SU-DHL-6 (cell line): ENCODE results near the gene ZC2HC1B.

ENCODE experiments used
- H2AFZ ChIP-seq: fragments of 200-600 bp; sonication (generic); 2 replicates; pipeline ENCODE4 v1.6.1; 2014; ENCODE audit warnings: low read depth, mild to moderate bottlenecking, moderate library complexity, mixed read lengths, antibody characterized with exemption, low read length; ENCODE audit not compliant: severe bottlenecking
- H3F3A ChIP-seq: fragments of 200-600 bp; shearing (Covaris generic); 2 replicates; pipeline ENCODE4 v1.6.0; 2016; ENCODE audit warnings: antibody characterized with exemption, mild to moderate bottlenecking; ENCODE audit not compliant: insufficient read depth
- H3K27ac ChIP-seq: fragments of 200-600 bp; sonication (generic); 2 replicates; pipeline ENCODE4 v1.5.1; 2016; ENCODE audit warnings: low read depth, mild to moderate bottlenecking, low read length, moderate library complexity, mixed read lengths
- H3K27me3 ChIP-seq: fragments of 200-600 bp; sonication (generic), shearing (Covaris generic); 2 replicates; pipeline ENCODE4 v1.6.0; 2014; ENCODE audit warnings: mild to moderate bottlenecking, low read length
- H3K36me3 ChIP-seq: fragments of 200-600 bp; sonication (generic); 2 replicates; pipeline ENCODE4 v1.6.1; 2014; ENCODE audit warnings: mild to moderate bottlenecking, low read length, mixed read lengths
- H3K4me2 ChIP-seq: fragments of 300-600, 200-600 bp; shearing (Covaris generic), sonication (generic); 2 replicates; pipeline ENCODE4 v1.6.0; 2014; ENCODE audit warnings: low read length, low read depth, mild to moderate bottlenecking; ENCODE audit not compliant: poor library complexity, severe bottlenecking
- H3K4me3 ChIP-seq: fragments of 200-600 bp; sonication (generic); 2 replicates; pipeline ENCODE4 v1.5.1; 2014; ENCODE audit warnings: antibody characterized with exemption, low read length, mild to moderate bottlenecking, mixed read lengths; ENCODE audit not compliant: insufficient read depth, poor library complexity, severe bottlenecking
- H3K79me2 ChIP-seq: fragments of 200-600 bp; sonication (generic); 2 replicates; pipeline ENCODE4 v1.6.1; 2014; ENCODE audit warnings: mild to moderate bottlenecking, low read length, moderate library complexity; ENCODE audit not compliant: insufficient read depth
- H3K9ac ChIP-seq: fragments of 200-600 bp; sonication (generic); 2 replicates; pipeline ENCODE4 v1.7.0; 2014; ENCODE audit warnings: mild to moderate bottlenecking, low read length
- H3K9me2 ChIP-seq: fragments of 200-600 bp; sonication (generic); replicated peaks from 2 replicates; pipeline ENCODE4 v1.6.1; 2014; ENCODE audit warnings: low read length; ENCODE audit not compliant: insufficient read depth
- H3K9me3 ChIP-seq: fragments of 200-600 bp; sonication (generic); 2 replicates; pipeline ENCODE4 v1.6.1; 2014; ENCODE audit warnings: low read length, mixed read lengths; ENCODE audit not compliant: insufficient read depth
- H4K20me1 ChIP-seq: fragments of 200-600 bp; sonication (generic); 2 replicates; pipeline ENCODE4 v1.6.1; 2014; ENCODE audit warnings: low read depth, mild to moderate bottlenecking, antibody characterized with exemption, low read length, moderate library complexity, mixed read lengths
- EZH2phosphoT487 ChIP-seq: fragments of 200-600 bp; sonication (generic), shearing (Covaris generic); conservative IDR thresholded peaks from 2 replicates; pipeline ENCODE4 v1.6.1; 2018; ENCODE audit warnings: mild to moderate bottlenecking, antibody characterized with exemption, low read length, moderate library complexity, mixed read lengths
- TF ChIP-seq, protein P1 (sequence below): fragments of 200-600 bp; sonication (generic); IDR thresholded peaks from one replicate; pipeline ENCODE4 v1.5.1; 2017; ENCODE audit warnings: antibody characterized with exemption, mild to moderate bottlenecking, low read length, moderate library complexity; ENCODE audit not compliant: insufficient read depth, poor library complexity, severe bottlenecking

ZC2HC1B gene

DNA sequence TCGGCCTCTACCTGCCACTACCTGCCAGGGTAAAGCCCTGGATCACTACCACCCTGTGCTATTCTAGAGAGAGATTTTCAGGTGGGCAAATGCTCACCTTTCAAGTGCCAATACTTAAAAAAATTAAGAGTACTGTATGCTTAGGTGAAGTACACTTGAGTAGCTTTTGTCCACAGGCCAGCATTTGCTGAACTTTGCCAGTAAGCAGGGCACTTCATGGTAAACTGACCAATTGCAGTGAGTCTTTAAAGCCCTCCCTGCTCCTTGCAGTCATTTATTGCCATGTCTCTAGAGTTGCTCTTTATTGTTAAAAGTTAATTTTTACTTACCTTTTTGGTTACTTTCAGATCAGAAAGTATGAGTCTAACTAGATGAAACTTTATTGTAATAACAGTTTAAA, 85.3 kb downstream of the ZC2HC1B start:
- Histone ChIP-seq H3K27ac (no peak overlapping the region), H3K4me3 (no peak overlapping the region), H3K4me2 (no peak overlapping the region), H3K27me3 (no peaks in the 10 kb centered on the region), H3K36me3 (no peaks in the 10 kb centered on the region), H3K79me2 (no peaks in the 10 kb centered on the region), H3K9me2 (no peaks in the 10 kb centered on the region), H3K9ac (no peak overlapping the region), H3F3A (no peaks in the 10 kb centered on the region), H2AFZ (no peak overlapping the region), H4K20me1 (no peaks in the 10 kb centered on the region), H3K9me3 (no peaks in the 10 kb centered on the region)
- TF ChIP-seq EZH2phosphoT487: no peak
- TF ChIP-seq, protein P1, sequence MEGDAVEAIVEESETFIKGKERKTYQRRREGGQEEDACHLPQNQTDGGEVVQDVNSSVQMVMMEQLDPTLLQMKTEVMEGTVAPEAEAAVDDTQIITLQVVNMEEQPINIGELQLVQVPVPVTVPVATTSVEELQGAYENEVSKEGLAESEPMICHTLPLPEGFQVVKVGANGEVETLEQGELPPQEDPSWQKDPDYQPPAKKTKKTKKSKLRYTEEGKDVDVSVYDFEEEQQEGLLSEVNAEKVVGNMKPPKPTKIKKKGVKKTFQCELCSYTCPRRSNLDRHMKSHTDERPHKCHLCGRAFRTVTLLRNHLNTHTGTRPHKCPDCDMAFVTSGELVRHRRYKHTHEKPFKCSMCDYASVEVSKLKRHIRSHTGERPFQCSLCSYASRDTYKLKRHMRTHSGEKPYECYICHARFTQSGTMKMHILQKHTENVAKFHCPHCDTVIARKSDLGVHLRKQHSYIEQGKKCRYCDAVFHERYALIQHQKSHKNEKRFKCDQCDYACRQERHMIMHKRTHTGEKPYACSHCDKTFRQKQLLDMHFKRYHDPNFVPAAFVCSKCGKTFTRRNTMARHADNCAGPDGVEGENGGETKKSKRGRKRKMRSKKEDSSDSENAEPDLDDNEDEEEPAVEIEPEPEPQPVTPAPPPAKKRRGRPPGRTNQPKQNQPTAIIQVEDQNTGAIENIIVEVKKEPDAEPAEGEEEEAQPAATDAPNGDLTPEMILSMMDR: no peak

- Histone ChIP-seq H3K79me2 (no peaks in the 10 kb centered on the region), H3K4me3 (no peak overlapping the region), H3K27ac (no peak overlapping the region), H3K27me3 (no peaks in the 10 kb centered on the region), H3K9me2 (no peaks in the 10 kb centered on the region), H3K4me2 (no peak overlapping the region), H3K9ac (no peak overlapping the region), H3F3A (no peaks in the 10 kb centered on the region), H3K36me3 (no peaks in the 10 kb centered on the region), H4K20me1 (no peaks in the 10 kb centered on the region), H2AFZ (no peak overlapping the region), H3K9me3 (no peaks in the 10 kb centered on the region)
- TF ChIP-seq, protein P1: no peak
- no peak for TF ChIP-seq EZH2phosphoT487
Observed at GRCh38 chr6:143949962-143950361, 85.7 kb downstream of the ZC2HC1B start.

DNA sequence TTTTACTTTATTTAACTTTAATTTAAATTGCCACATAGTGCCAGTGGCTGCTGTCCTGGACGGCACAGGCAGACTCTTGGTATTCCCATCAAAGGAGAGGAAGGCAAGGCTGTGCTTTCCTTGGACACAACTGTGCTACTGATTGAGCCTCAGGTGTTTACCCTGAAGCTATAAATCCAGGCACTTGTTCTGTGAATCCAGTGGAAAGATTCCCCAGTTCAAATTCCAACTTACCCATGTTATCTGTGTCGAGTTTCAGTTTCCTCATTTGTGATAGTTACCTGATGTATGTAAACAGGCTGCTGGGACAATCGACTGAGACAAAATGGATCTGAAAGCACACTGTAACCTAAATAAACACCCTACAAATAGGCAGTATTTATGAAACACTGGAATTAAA, 86.6 kb downstream of the ZC2HC1B start:
- Histone ChIP-seq H3K9ac (no peak overlapping the region), H3K9me2 (no peaks in the 10 kb centered on the region), H3K9me3 (no peaks in the 10 kb centered on the region), H3K79me2 (no peaks in the 10 kb centered on the region), H3K36me3 (no peaks in the 10 kb centered on the region), H3K27me3 (no peaks in the 10 kb centered on the region), H3K27ac (no peak overlapping the region), H4K20me1 (no peaks in the 10 kb centered on the region), H3F3A (no peaks in the 10 kb centered on the region), H2AFZ (no peak overlapping the region), H3K4me2 (no peak overlapping the region), H3K4me3 (no peak overlapping the region)
- no peak for TF ChIP-seq EZH2phosphoT487
- TF ChIP-seq, protein P1: no peak
